IMR-90 (cell line): Measurements from ENCODE around the gene IL4.

ENCODE experiments used
- CEBPB ChIP-seq: IDR thresholded peaks from 2 replicates; pipeline ENCODE4 v1.6.1; 2012; ENCODE audit warnings: low read depth, low read length, improper control_type of control experiment
- CTCF ChIP-seq: conservative IDR thresholded peaks from 2 replicates; pipeline ENCODE4 v1.5.1; 2012; ENCODE audit warnings: mild to moderate bottlenecking, low read depth, low read length, improper control_type of control experiment
- ELK1 ChIP-seq: fragments of 150-350 bp; IDR thresholded peaks from 2 replicates; pipeline ENCODE4 v1.6.1; 2016; ENCODE audit warnings: low read depth, mild to moderate bottlenecking, low read length, moderate library complexity, borderline replicate concordance
- NFE2L2 ChIP-seq: fragments of 150-350 bp; IDR thresholded peaks from 2 replicates; pipeline ENCODE4 v1.6.1; 2016; ENCODE audit warnings: low read depth, mild to moderate bottlenecking, low read length
- POLR2A ChIP-seq: IDR thresholded peaks from 2 replicates; pipeline ENCODE4 v1.6.1; 2012; ENCODE audit warnings: mild to moderate bottlenecking, low read depth, low read length
- RAD21 ChIP-seq: IDR thresholded peaks from 2 replicates; pipeline ENCODE4 v1.6.1; 2012; ENCODE audit warnings: low read length, improper control_type of control experiment
- RCOR1 ChIP-seq: IDR thresholded peaks from 2 replicates; pipeline ENCODE4 v1.6.1; 2012; ENCODE audit warnings: mild to moderate bottlenecking, low read length, improper control_type of control experiment; ENCODE audit not compliant: insufficient replicate concordance
- RFX5 ChIP-seq: IDR thresholded peaks from 2 replicates; pipeline ENCODE4 v1.8.0; 2012; ENCODE audit warnings: low read depth, mild to moderate bottlenecking, low read length, moderate library complexity
- SMC3 ChIP-seq: fragments of 150-350 bp; IDR thresholded peaks from 2 replicates; pipeline ENCODE4 v1.6.1; 2016; ENCODE audit warnings: low read depth, mild to moderate bottlenecking, antibody characterized with exemption, low read length, moderate library complexity
- USF2 ChIP-seq: fragments of 150-350 bp; IDR thresholded peaks from 2 replicates; pipeline ENCODE4 v1.6.1; 2017; ENCODE audit warnings: mild to moderate bottlenecking, antibody characterized with exemption, low read length, low read depth

- TF ChIP-seq NFE2L2, result no peak
- peak; percentile 48 for TF ChIP-seq CTCF
- no peak for TF ChIP-seq POLR2A
- peak; percentile 43 for TF ChIP-seq RAD21
- no peak for TF ChIP-seq RFX5
- peak; percentile 50 for TF ChIP-seq CEBPB
- TF ChIP-seq RCOR1, result no peak
- TF ChIP-seq SMC3, result peak; percentile 61
- TF ChIP-seq USF2, result no peak
- TF ChIP-seq ELK1, result no peak
Measured at GRCh38 chr5:132714456-132715307, 40.9 kb downstream of the IL4 start.
